ENCODE results near the gene ADAMTSL3.
"Not testable (repeated sequence)": the region's sequence is repeated elsewhere in the genome, so short reads cannot be mapped to it uniquely, and the experiment has no call there.

DNA sequence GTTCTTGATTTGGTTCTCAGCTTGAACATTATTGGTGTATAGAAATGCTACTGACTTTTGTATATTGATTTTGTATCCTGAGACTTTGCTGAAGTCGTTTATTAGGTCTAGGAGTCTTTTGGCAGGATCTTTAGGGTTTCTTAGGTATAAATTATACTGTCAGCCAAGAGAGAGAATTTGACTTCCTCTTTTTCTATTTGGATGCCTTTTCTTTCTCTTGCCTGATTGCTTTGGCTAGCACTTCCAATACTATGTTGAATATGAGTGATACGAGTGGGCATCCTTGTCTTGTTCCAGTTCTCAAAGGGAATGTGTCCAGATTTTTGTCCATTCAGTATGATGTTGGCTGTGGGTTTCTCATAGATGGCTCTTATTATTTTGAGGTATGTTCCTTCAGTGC lies 409.8 kb downstream of the ADAMTSL3 start:
- TF ChIP-seq, protein P1, sequence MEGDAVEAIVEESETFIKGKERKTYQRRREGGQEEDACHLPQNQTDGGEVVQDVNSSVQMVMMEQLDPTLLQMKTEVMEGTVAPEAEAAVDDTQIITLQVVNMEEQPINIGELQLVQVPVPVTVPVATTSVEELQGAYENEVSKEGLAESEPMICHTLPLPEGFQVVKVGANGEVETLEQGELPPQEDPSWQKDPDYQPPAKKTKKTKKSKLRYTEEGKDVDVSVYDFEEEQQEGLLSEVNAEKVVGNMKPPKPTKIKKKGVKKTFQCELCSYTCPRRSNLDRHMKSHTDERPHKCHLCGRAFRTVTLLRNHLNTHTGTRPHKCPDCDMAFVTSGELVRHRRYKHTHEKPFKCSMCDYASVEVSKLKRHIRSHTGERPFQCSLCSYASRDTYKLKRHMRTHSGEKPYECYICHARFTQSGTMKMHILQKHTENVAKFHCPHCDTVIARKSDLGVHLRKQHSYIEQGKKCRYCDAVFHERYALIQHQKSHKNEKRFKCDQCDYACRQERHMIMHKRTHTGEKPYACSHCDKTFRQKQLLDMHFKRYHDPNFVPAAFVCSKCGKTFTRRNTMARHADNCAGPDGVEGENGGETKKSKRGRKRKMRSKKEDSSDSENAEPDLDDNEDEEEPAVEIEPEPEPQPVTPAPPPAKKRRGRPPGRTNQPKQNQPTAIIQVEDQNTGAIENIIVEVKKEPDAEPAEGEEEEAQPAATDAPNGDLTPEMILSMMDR (IDR thresholded peaks at IDR 0.05 in 2 of 3, conservative IDR thresholded peaks at IDR 0.05 in 1 of 3; ENCODE audit: borderline replicate concordance in 1 of 3, insufficient read depth in 1 of 3, low read depth in 2 of 3, low read length in 2 of 3), result not testable (repeated sequence)
- TF ChIP-seq JUND (IDR thresholded peaks at IDR 0.05); REST (IDR thresholded peaks at IDR 0.05; ENCODE audit: low read depth); ELF1 (IDR thresholded peaks at IDR 0.05; ENCODE audit: borderline replicate concordance, low read depth); ZFX (IDR thresholded peaks at IDR 0.05); POLR2A (IDR thresholded peaks at IDR 0.05; ENCODE audit: borderline replicate concordance, extremely low read depth, insufficient read depth, insufficient read length): not testable (repeated sequence)

Data from HCT116 (cell line).